Measurements from ENCODE around the gene AHCYL2. TPM values are rescaled to one million over a fixed set of nuclear protein-coding genes. Genes with fewer than 3 reads are reported as not detected.
"Not testable (repeated sequence)": the region's sequence is repeated elsewhere in the genome, so short reads cannot be mapped to it uniquely, and the experiment has no call there.

AHCYL2 gene
- total RNA-seq, 1 experiment from 2014 or later: 17.0 TPM

GRCh38 chr7:129443612-129444011 is 218.8 kb downstream of the AHCYL2 start:
- no peak for ATAC-seq
- Histone ChIP-seq H3K9ac (ENCODE audit: low read length) (no peak overlapping the region), H4K20me1 (ENCODE audit: insufficient read depth) (no peaks in the 10 kb centered on the region), H3K9me3 (ENCODE audit: control insufficient read depth in 1 of 2, insufficient read depth in 1 of 2, low read depth in 1 of 2, low read length in 2 of 2) (peaks cover 0 to 3% of the 10 kb centered on the region in 2 experiments; a peak in 1 of 4 replicates), H3K4me1 (ENCODE audit: control insufficient read depth in 1 of 2, insufficient read depth in 2 of 2, low read length in 2 of 2) (peaks cover 7 to 10% of the 10 kb centered on the region in 2 experiments; a peak in 3 of 4 replicates), H3K4me3 (replicated peaks in 1 of 2; ENCODE audit: low read depth in 1 of 2, low read length in 2 of 2) (no peak overlapping the region), H3K27me3 (ENCODE audit: insufficient read depth, low read length) (no peaks in the 10 kb centered on the region), H3K27ac (ENCODE audit: low read depth, low read length) (no peak overlapping the region), H3K4me2 (ENCODE audit: low read length) (no peak overlapping the region), H3K79me2 (ENCODE audit: insufficient read depth, low read length) (no peaks in the 10 kb centered on the region), H2AFZ (ENCODE audit: low read depth, low read length, poor library complexity, severe bottlenecking) (no peak overlapping the region), H3K36me3 (ENCODE audit: control insufficient read depth in 1 of 2, insufficient read depth in 2 of 2, low read length in 2 of 2) (peaks cover 0 to 5% of the 10 kb centered on the region in 2 experiments; a peak in 1 of 4 replicates), H3K9me2 (ENCODE audit: insufficient read depth) (no peaks in the 10 kb centered on the region)
- RAD21 ChIA-PET (ENCODE audit: low non-redundant PET in 1 of 2, low total read pairs in 2 of 2, uncharacterized antibody in 2 of 2, unreplicated experiment in 2 of 2): no interaction called here
- POLR2A ChIA-PET: interaction anchor here (1.0 kb wide), 1 partner anchor 9 kb away, joined by 3 read pairs; the partner anchor contains the start of gene STRIP2
- DNase-seq (ENCODE audit: low read depth, low spot score): no peak
- no TSS peak for BruUV-seq (replicated peaks)
- no peak for TF ChIP-seq MAX (IDR thresholded peaks at IDR 0.05)
- no peak for TF ChIP-seq JUND (IDR thresholded peaks at IDR 0.05)
- TF ChIP-seq REST (IDR thresholded peaks at IDR 0.05; ENCODE audit: low read depth): no peak
- TF ChIP-seq CTCF (IDR thresholded peaks at IDR 0.05 in 2 of 3, conservative IDR thresholded peaks at IDR 0.05 in 1 of 3; ENCODE audit: borderline replicate concordance in 1 of 3, insufficient read depth in 1 of 3, low read depth in 2 of 3, low read length in 2 of 3): no peak
- no peak for TF ChIP-seq SP1 (IDR thresholded peaks at IDR 0.05; ENCODE audit: low read depth)
- TF ChIP-seq ATF3 (IDR thresholded peaks at IDR 0.05): no peak
- CTCF ChIA-PET: interaction anchor here (1.3 kb wide), 1 partner anchor 76 kb away, joined by 3 read pairs; no protein-coding TSS in a partner anchor
- intact Hi-C loops (cut with micrococcal nuclease): no loop called here

- H3K4me1 ChIP-seq (ENCODE audit: control insufficient read depth in 1 of 2, insufficient read depth in 2 of 2, low read length in 2 of 2); H4K20me1 ChIP-seq (ENCODE audit: insufficient read depth); H2AFZ ChIP-seq (ENCODE audit: low read depth, low read length, poor library complexity, severe bottlenecking); CTCF ChIA-PET; POLR2A ChIA-PET; H3K9me2 ChIP-seq (ENCODE audit: insufficient read depth); H3K4me2 ChIP-seq (ENCODE audit: low read length); H3K27me3 ChIP-seq (ENCODE audit: insufficient read depth, low read length); intact Hi-C loops (cut with micrococcal nuclease); RAD21 ChIA-PET (ENCODE audit: low non-redundant PET in 1 of 2, low total read pairs in 2 of 2, uncharacterized antibody in 2 of 2, unreplicated experiment in 2 of 2); H3K9me3 ChIP-seq (ENCODE audit: control insufficient read depth in 1 of 2, insufficient read depth in 1 of 2, low read depth in 1 of 2, low read length in 2 of 2); H3K79me2 ChIP-seq (ENCODE audit: insufficient read depth, low read length); ATAC-seq; H3K36me3 ChIP-seq (ENCODE audit: control insufficient read depth in 1 of 2, insufficient read depth in 2 of 2, low read length in 2 of 2); BruUV-seq (replicated peaks); H3K27ac ChIP-seq (ENCODE audit: low read depth, low read length); DNase-seq (ENCODE audit: low read depth, low spot score); H3K9ac ChIP-seq (ENCODE audit: low read length); H3K4me3 ChIP-seq (replicated peaks in 1 of 2; ENCODE audit: low read depth in 1 of 2, low read length in 2 of 2): not testable (repeated sequence)
Observed at GRCh38 chr7:129444776-129445175, 219.9 kb downstream of the AHCYL2 start.

GRCh38 chr7:129446925-129447324 is 222.1 kb downstream of the AHCYL2 start:
- ATAC-seq, POLR2A ChIA-PET: not testable (repeated sequence)

More at GRCh38 chr7:129446925-129447324, 222.1 kb downstream of the AHCYL2 start:
- H3K27ac ChIP-seq (ENCODE audit: low read depth, low read length); H3K4me1 ChIP-seq (ENCODE audit: control insufficient read depth in 1 of 2, insufficient read depth in 2 of 2, low read length in 2 of 2); H3K9ac ChIP-seq (ENCODE audit: low read length); DNase-seq (ENCODE audit: low read depth, low spot score); H3K79me2 ChIP-seq (ENCODE audit: insufficient read depth, low read length); H2AFZ ChIP-seq (ENCODE audit: low read depth, low read length, poor library complexity, severe bottlenecking); H3K9me2 ChIP-seq (ENCODE audit: insufficient read depth); H3K27me3 ChIP-seq (ENCODE audit: insufficient read depth, low read length); H3K4me2 ChIP-seq (ENCODE audit: low read length); H3K36me3 ChIP-seq (ENCODE audit: control insufficient read depth in 1 of 2, insufficient read depth in 2 of 2, low read length in 2 of 2); H4K20me1 ChIP-seq (ENCODE audit: insufficient read depth); RAD21 ChIA-PET (ENCODE audit: low non-redundant PET in 1 of 2, low total read pairs in 2 of 2, uncharacterized antibody in 2 of 2, unreplicated experiment in 2 of 2); BruUV-seq (replicated peaks); CTCF ChIA-PET; intact Hi-C loops (cut with micrococcal nuclease); H3K4me3 ChIP-seq (replicated peaks in 1 of 2; ENCODE audit: low read depth in 1 of 2, low read length in 2 of 2); H3K9me3 ChIP-seq (ENCODE audit: control insufficient read depth in 1 of 2, insufficient read depth in 1 of 2, low read depth in 1 of 2, low read length in 2 of 2): not testable (repeated sequence)

Measured in HCT116 (cell line).